8988T (cell line): Measurements from ENCODE around the gene ATP1A4.

Source experiments
- DNase-seq: peaks from one replicate; pipeline ENCODE4 v3.0.0; 2011

Gene ATP1A4

GRCh38 chr1:160178731-160179130, 27.3 kb downstream of the ATP1A4 start:
- no peak for DNase-seq

DNA sequence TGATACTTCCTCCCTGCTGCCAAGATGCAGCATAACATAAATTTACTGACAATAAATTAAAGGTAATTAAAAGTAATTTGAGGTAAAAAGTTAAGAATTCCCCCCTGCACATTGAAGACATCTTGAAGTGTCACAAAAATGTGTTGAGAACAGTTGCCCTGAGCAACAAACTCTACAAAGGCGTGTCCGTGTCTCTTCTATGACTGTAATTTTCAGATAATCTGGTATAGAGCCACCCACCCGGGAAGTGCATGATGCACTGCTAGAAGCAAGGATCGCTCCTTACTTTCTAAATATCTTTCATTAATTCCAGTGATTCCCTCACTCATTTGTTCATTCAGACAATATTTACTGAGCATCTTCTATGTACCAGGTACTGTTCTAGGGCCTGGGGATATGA, 27.9 kb downstream of the ATP1A4 start:
- no peak for DNase-seq

DNA sequence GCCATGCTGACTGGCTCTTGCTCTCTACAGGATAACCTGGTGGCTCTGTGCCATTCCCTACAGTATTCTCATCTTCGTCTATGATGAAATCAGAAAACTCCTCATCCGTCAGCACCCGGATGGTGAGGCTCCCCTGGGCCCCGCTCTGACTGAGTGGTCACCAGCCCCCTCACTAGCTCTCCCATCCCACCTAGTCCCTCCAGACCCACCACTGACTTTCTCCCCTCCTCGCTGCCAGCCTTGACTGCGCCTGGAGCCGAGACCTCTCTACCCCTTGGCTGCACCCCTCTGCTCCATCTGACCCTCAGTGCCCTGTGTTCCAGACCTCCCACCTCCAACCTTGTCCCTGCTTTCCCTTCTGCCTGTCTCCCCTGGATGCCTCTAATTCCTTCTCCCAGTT, 34.8 kb downstream of the ATP1A4 start:
- DNase-seq: no peak

DNA sequence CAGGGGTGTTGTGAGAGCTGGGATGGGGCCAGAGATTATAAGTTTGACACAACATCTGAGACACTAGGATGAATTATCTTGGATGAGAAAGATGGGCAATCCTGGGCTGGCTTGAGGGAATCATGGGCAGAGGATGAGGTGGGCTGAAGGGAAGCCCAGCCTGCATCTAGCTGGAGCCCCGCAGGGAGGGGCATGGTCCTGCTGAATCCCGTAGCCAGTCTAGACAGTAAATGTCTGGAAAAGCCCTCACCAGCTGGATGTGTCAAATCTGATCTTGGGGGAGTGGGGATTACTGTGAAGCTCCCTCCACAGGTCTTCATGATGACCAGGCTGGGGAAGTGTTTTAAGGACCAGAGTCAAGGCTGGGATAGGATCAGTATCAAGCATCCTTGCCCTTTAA, 35.3 kb downstream of the ATP1A4 start:
- no peak for DNase-seq

- no peak for DNase-seq
Measured at GRCh38 chr1:160187407-160187806, 36.0 kb downstream of the ATP1A4 start.

GRCh38 chr1:160188341-160188740, 36.9 kb downstream of the ATP1A4 start:
- DNase-seq: no peak

DNA sequence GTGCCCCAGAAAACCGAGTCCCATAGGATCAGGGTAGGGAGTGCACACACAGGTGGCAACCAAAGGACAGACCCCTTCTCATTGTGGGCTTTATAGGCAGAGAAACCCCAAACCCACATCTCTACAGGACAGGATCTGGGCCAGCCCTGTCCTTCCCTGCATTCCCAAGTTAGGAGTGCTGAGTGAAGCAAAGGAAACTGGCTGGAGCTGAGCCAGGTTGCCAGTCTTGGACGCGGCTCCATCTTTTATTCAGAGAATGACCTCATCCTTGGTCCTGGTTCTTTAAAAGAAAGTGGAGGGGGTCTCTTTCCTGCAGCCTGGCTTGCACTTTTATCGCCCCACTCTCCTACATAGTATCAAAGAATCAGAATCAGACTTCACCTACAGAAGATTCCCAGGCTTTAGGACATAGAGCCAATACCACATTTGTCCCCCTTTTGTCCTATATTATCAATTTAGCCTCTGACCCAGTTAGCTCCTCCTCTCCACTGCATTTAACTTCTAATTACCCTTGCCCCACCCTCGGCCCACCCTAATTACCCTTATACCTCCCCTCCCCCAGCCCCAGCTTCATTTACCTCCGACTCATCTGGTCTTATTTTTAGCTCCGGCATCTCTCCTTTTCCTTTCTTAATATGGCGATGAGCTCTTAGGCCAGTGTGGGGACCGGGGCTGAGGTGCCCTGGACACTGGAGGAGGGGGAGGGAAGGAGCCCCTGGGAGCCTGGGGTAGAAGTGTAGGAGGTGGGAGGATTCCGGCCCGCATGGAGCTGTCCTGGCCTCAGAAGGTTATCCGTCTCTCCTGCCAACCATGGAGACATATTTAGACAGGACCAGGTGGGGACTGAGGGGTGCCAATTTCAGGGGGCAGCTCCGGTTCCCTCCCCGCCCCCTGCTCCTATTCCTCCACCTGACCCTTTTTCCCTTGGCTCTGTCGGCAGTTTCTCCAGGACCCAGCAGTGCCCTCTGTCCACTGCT, 38.5 kb downstream of the ATP1A4 start, which contains the start of gene CASQ1:
TSS of gene CASQ1 (plus strand) at position 927 of the 977 bp plus-strand sequence. CDS start 177 bp downstream, outside the sequence.
- DNase-seq: no peak

GRCh38 chr1:160191756-160192155, 40.4 kb downstream of the ATP1A4 start:
- DNase-seq: no peak

GRCh38 chr1:160192234-160192633, 40.8 kb downstream of the ATP1A4 start:
- DNase-seq: no peak

DNA sequence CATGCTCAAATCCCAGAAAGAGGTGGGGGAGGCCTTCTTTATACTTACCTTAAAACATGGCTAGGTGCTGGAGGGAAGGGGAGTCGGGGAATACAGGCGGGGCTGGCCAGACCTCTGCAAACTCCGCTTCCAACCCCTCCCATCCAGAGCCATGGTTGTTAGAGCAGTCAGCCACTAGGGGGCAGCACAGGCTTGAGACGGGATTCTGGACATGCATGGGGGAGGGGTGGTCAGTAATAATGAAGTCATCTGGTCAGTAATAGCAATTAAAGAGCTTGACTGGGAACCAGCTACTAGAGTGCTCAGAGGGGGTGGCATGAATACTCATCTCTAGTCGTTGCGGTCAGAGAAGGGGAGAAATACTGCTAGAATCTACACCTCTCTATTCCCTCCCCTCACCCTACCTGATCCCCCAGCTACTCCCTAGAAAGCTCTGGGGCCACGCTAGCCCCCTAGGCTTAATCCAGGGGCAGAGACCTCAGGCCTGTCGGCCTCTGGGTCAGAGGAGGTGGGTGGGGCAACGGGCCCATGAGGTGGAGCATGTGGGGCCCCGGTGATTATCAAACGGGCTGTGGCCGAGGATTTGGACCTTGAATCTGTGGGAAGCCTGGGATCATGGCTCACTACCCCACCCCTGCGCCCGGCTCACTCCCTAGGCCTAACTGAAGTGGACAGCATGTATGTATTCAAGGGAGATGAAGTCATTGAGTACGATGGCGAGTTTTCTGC, 41.9 kb downstream of the ATP1A4 start:
- no peak for DNase-seq

- DNase-seq: no peak
Measured at GRCh38 chr1:160193832-160194736, 42.7 kb downstream of the ATP1A4 start.

DNA sequence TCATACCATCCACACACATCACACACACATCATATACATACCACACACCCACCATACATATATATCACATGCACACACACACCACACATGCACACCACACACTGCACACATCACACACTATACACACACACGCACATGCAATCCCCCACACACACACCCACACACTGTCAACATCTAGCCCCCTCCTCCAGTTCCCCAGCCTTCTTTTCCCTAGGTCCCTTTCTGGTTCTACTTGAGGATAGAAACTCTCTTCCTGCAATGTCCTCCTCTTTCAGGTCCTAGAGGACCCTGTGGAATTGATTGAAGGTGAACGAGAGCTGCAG, 43.3 kb downstream of the ATP1A4 start:
- no peak for DNase-seq

DNA sequence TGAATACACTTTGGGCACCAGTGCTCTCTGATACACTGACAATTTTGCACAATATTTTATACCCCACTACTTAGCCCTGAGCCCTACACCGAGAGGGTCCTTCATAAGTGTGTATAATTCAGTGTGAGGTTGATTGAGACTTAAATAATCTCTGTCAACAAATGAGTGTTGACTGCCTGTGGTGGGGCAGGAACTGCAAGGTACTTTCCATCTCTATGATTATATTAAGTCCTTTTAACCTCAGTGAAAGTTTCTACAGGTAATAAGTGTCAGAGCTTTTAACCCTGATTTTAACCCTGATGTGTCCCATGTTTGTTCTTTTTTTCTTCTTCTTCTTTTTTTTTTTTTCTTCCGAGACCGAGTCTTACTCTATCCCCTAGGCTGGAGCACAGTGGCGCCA, 44.7 kb downstream of the ATP1A4 start:
- no peak for DNase-seq

GRCh38 chr1:160197231-160197630, 45.8 kb downstream of the ATP1A4 start:
- DNase-seq: no peak

DNA sequence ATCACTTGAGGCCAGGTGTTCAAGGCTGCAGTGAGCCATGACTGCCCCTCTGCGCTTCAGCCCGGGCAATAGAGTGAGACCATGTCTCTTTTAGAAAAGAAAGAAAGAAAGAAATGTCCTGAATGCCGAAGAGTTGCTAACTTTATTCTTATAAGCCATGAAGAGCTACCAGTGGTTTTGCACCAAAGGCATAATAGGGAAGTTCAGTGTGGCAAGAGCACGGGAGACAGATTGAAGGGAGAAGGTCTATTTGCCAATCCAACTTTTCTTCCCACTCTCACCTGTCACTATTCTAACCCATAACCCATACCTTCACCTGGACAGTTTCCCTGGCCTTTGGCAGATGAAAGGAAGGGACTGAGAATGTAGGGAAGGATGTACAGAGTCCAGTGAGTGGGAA, 49.4 kb downstream of the ATP1A4 start:
- DNase-seq: no peak

DNA sequence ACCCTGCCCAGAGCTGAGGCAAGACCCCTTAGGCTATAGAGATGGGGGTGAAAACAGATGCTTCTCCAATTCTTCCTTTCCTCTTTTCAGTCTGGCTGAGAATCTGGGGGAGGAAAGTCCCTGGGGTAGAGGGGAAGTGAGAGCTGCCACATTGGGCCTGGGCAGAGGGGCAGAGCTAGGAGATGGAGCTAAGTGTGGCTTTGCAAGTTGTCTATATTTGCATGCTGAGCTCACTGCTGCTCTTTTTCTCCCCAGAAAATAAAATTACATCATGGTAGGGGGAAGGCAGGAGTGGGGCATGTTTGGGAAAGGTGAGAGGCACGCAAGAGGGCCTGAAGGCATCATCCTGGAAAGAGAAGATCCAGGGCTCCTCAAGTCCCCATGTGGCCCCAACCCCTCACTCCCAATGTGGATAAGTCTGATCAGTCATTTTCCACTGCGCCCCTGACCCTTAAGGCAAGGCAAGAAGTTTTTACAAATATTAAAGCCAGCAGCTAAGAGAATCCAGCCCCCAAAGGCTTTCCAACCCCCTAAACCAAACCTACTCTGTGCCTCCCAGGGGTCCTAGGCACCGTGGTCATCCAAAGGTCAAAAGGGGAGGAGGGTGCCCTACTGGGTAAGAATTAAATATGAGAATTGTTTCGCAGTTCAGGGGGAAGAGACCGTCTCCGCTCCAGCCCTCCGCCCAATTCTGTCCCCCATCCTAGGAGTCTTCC, 53.3 kb downstream of the ATP1A4 start:
- no peak for DNase-seq

- DNase-seq: peak; percentile 92
Measured at GRCh38 chr1:160205242-160206035, 54.0 kb downstream of the ATP1A4 start, which contains the start of gene PEA15. Gene PEA15 (plus strand): TSS chr1:160205384. CDS start chr1:160211545, 6,161 bp downstream.

DNA sequence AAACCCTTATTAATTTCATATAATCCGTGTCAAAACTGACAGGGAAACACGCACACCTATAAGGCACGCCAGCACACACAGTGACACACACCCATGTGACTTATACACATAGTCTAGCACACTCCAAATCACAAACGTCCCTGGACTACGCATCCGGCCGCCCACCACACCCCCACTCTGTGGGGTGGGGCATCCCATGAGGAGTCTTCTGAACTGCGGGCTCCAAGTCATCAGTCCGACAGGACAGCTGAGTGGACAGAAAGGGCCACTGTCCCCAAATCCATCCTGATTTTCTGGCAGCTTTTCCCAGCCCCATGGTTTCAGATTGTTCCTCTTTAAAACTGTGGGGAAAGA, 54.6 kb downstream of the ATP1A4 start:
- no peak for DNase-seq

GRCh38 chr1:160206421-160207117, 55.2 kb downstream of the ATP1A4 start:
- peak; percentile 76 for DNase-seq

GRCh38 chr1:160207118-160207650, 55.8 kb downstream of the ATP1A4 start:
- DNase-seq: no peak
